Uterus (tissue), 4 donors: ENCODE measurements around the gene JAZF1. TPM values are rescaled to one million over a fixed set of nuclear protein-coding genes. Genes with fewer than 3 reads are reported as not detected.

Source experiments
- DNase-seq, 2 donors: peaks; one replicate each; pipeline ENCODE4 v3.0.0-alpha.2; 2019 to 2020
- H3K27ac ChIP-seq, 2 donors: fragments of 200-600 bp; sonication (generic); 1 replicate in 1 of 2; 2 replicates in 1 of 2; pipeline ENCODE4 v1.5.1; 2016 to 2018
- H3K27me3 ChIP-seq, 2 donors: fragments of 200-600 bp; sonication (generic); one replicate each; pipeline ENCODE4 v1.5.1; 2018 to 2019; ENCODE audit warnings: control low read depth in 1 of 2
- H3K36me3 ChIP-seq, 2 donors: fragments of 200-600 bp; sonication (generic); one replicate each; pipeline ENCODE4 v1.5.1; 2019; ENCODE audit warnings: control low read depth in 1 of 2
- H3K4me1 ChIP-seq, 2 donors: fragments of 200-600 bp; sonication (generic); one replicate each; pipeline ENCODE4 v1.5.1; 2018 to 2019; ENCODE audit warnings: control low read depth in 1 of 2
- H3K4me3 ChIP-seq, 2 donors: fragments of 200-600 bp; sonication (generic); 1 replicate in 1 of 2; 2 replicates in 1 of 2; pipeline ENCODE4 v1.5.1; 2018 to 2019; ENCODE audit warnings: mild to moderate bottlenecking in 1 of 2
- H3K9me3 ChIP-seq, 2 donors: fragments of 200-600 bp; sonication (generic); one replicate each; pipeline ENCODE4 v1.5.1; 2019; ENCODE audit warnings: control low read depth in 1 of 2
- POLR2A ChIP-seq, 2 donors: fragments of 450-650 bp; IDR thresholded peaks; one replicate each; pipeline ENCODE4 v1.6.1; 2016; ENCODE audit warnings: antibody characterized with exemption in 2 of 2, mild to moderate bottlenecking in 1 of 2, moderate library complexity in 1 of 2
- intact Hi-C: fragments of 100-400 bp; cut with DNase I; formaldehyde crosslinking; loops from one replicate; pipeline ENCODE4 v1.15.1; 2023; ENCODE audit warnings: low total_unique reads
- total RNA-seq, 4 donors: library from RNA; depleted of rRNA in 3 of 4; stranded (reverse); fragments of >200 nt in 3 of 4; gene quantifications; one replicate each; pipeline versions ENCODE4 v1.1.0 to v1.2.4, GENCODE V29; 2014 to 2023
- TF ChIP-seq, protein P1 (sequence below), 4 experiments: fragments of 200-600 bp in 2 of 4; fragments of 450-650 bp in 2 of 4; sonication (generic) in 2 of 4; IDR thresholded peaks; one replicate each; pipeline ENCODE4 v1.5.1; 2016 to 2019; ENCODE audit warnings: antibody characterized with exemption in 4 of 4, mild to moderate bottlenecking in 2 of 4, moderate library complexity in 1 of 4
- donor health status: DM: yes; HTN: yes; CAD: no.

The JAZF1 gene
- total RNA-seq, 4 donors from 2014 or later, result 27.6 to 58.5 (median 34.4) TPM

DNA sequence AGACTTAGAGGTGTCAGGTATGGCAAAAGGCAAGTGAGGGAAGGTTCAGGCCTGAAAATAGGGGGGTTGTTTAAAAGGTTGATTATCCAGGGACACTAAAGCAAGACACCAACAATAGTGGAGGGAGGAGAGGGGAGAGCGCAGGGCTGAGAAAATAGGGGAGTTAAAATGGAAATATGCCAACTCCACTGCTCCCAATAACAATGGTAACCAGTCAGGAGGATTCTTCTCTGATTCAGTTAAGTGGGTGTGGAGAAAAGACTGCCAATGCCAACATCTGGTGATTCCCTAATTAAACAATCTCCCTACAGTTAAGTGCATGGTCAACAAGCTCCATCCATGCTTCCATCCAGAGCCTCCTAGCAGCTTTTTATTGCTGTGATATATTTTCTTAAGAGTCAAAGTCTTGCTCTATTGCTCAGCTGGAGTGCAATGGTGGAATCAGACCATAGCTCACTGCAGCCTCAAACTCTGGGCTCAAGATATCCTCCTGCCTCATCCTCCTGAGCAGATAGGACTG lies 183.3 kb downstream of the JAZF1 start:
- no peak overlapping the region for H3K27ac ChIP-seq
- H3K4me1 ChIP-seq, result peaks cover 0 to 8% of the 10 kb centered on the region in 2 donors
- H3K27me3 ChIP-seq, result no peaks in the 10 kb centered on the region
- intact Hi-C loops, result no loop called here
- H3K36me3 ChIP-seq, result no peaks in the 10 kb centered on the region
- H3K4me3 ChIP-seq, result no peak overlapping the region
- no peak for TF ChIP-seq POLR2A (IDR thresholded peaks at IDR 0.05)
- H3K9me3 ChIP-seq, result no peaks in the 10 kb centered on the region
- DNase-seq, result no peak

DNA sequence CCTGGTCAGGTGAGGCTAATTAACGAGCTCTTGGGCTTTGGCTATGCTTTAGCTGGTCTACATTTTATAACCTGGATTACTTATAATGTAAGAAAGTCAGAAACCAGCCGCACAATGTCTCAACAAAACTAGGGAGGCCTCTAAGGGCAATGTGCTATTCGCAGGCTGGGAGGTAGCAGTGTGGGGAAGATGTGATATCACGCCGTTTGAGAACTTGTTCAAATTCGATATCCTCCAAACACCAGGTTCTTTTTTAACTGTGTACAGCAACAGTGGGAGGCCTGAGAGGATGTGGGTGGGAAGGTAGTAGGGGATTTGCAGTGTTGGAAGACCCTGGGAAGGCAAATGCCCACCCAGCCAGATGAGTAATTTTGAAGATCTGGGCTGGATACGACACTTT lies 184.5 kb downstream of the JAZF1 start:
- TF ChIP-seq, protein P1, sequence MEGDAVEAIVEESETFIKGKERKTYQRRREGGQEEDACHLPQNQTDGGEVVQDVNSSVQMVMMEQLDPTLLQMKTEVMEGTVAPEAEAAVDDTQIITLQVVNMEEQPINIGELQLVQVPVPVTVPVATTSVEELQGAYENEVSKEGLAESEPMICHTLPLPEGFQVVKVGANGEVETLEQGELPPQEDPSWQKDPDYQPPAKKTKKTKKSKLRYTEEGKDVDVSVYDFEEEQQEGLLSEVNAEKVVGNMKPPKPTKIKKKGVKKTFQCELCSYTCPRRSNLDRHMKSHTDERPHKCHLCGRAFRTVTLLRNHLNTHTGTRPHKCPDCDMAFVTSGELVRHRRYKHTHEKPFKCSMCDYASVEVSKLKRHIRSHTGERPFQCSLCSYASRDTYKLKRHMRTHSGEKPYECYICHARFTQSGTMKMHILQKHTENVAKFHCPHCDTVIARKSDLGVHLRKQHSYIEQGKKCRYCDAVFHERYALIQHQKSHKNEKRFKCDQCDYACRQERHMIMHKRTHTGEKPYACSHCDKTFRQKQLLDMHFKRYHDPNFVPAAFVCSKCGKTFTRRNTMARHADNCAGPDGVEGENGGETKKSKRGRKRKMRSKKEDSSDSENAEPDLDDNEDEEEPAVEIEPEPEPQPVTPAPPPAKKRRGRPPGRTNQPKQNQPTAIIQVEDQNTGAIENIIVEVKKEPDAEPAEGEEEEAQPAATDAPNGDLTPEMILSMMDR (IDR thresholded peaks at IDR 0.05), result no peak
- no peak for TF ChIP-seq POLR2A (IDR thresholded peaks at IDR 0.05)
- no peak overlapping the region for H3K4me3 ChIP-seq
- no peaks in the 10 kb centered on the region for H3K36me3 ChIP-seq
- intact Hi-C loops, result no loop called here
- no peaks in the 10 kb centered on the region for H3K9me3 ChIP-seq
- H3K27ac ChIP-seq, result no peak overlapping the region
- peaks cover 0 to 8% of the 10 kb centered on the region in 2 donors for H3K4me1 ChIP-seq
- DNase-seq, result no peak
- H3K27me3 ChIP-seq, result no peaks in the 10 kb centered on the region

DNA sequence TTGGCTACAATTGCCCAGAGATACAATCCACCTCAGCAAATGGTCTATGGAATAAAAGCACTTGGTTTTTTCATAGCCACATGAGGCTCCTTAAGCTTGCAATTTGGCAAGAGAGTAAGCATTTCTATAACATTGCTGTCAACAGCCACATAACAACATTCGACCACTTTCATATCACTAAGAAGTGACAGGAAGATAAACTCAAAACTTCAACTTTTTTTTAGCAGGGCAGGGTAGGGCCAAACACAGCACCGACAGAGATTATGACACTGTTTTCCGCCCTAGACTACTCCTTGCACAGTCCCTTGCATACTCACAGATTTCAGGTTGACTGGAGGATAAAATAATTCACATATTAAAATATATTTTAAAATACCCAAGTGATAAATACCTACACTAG lies 185.4 kb downstream of the JAZF1 start:
- H3K9me3 ChIP-seq, result no peaks in the 10 kb centered on the region
- no peaks in the 10 kb centered on the region for H3K36me3 ChIP-seq
- TF ChIP-seq, protein P1 (IDR thresholded peaks at IDR 0.05), result no peak
- TF ChIP-seq POLR2A (IDR thresholded peaks at IDR 0.05), result no peak
- H3K4me3 ChIP-seq, result no peak overlapping the region
- H3K27ac ChIP-seq, result no peak overlapping the region
- intact Hi-C loops, result no loop called here
- H3K4me1 ChIP-seq, result peaks cover 0 to 8% of the 10 kb centered on the region in 2 donors
- no peak for DNase-seq
- no peaks in the 10 kb centered on the region for H3K27me3 ChIP-seq

DNA sequence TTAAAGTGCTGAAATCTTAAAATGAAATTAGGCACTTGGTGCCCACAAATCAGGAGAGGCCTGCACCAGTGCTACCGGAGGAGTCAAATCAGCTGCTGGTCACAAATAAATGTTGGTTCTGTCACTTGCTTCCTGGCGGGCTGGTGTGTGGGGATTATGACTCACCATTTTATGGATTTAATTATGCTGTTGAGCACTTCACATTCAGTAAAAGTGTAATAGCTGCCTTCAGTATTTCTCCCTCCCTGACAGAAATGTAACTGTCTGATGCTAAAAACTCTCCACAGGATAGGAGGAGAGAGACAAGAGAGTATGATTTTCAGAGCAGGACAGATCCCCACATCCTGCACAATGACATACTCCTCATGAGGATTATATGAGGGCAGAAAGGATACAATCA lies 186.0 kb downstream of the JAZF1 start:
- no peak overlapping the region for H3K27ac ChIP-seq
- no peaks in the 10 kb centered on the region for H3K36me3 ChIP-seq
- no peak for DNase-seq
- no peaks in the 10 kb centered on the region for H3K9me3 ChIP-seq
- no peak for TF ChIP-seq POLR2A (IDR thresholded peaks at IDR 0.05)
- TF ChIP-seq, protein P1 (IDR thresholded peaks at IDR 0.05), result no peak
- no peaks in the 10 kb centered on the region for H3K27me3 ChIP-seq
- H3K4me1 ChIP-seq, result peaks cover 0 to 8% of the 10 kb centered on the region in 2 donors
- intact Hi-C loops, result no loop called here
- no peak overlapping the region for H3K4me3 ChIP-seq

DNA sequence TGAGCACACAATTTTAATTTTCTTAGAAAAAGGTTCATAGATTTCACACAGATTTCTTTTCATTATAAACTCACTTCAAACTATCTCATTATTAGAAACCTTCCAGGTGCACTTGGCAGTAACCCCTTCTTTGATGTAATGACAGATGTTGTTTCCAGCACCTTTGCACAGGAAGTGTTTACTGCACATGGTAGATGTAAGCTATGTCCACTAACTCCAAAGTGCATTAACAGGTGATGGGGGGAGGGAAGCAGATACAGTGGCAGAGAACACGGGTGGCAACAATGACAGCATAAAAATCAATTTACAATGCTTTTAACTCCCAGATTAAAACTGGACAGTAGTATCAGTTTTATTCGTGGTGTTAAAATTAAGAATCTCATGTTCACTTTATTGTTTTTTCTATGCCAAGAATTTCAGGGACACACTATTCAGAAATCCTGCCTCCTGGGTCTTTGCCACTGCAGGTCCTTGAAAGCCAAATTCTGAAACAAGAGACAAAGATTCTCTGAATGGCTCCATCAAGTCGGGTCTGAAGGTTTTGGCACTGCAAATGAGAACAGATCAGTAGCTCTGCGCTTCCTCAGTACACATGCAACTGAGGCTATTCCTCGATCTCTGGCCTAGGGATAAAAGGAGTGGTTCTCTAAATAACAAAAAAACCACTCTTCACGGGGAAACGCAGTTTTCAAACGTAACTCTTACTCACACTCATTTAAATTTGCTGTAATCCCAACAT lies 187.7 kb downstream of the JAZF1 start:
- no peak overlapping the region for H3K27ac ChIP-seq
- H3K4me1 ChIP-seq, result peaks cover 0 to 8% of the 10 kb centered on the region in 2 donors
- no peak overlapping the region for H3K4me3 ChIP-seq
- no peaks in the 10 kb centered on the region for H3K36me3 ChIP-seq
- DNase-seq, result no peak
- TF ChIP-seq POLR2A (IDR thresholded peaks at IDR 0.05), result no peak
- TF ChIP-seq, protein P1 (IDR thresholded peaks at IDR 0.05), result no peak
- H3K9me3 ChIP-seq, result no peaks in the 10 kb centered on the region
- intact Hi-C loops, result no loop called here
- no peaks in the 10 kb centered on the region for H3K27me3 ChIP-seq
